ENCODE measurements around the gene CACNA1S.
A peak's percentile ranks its signal among the peaks of the same experiment; 100 is the strongest.

CACNA1S gene

DNA sequence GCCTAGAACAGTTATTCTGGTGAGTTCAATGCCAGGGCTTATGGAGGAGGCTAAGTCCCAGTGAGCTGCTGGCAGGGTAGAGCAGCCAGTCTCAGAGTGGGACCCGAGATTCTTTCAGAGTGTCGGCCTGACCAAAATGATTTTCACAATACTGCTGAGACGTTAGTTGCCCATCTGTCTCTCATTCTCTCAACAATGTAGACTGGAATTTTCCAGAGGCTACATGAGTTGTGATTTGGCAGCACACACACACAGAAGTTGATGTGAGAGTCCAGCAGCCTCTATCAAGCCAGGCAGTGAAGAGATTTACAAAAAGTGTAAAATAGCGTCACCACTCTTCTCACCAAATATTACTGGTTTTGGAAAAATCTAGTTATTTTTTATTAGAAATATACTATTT is 21.7 kb downstream of the CACNA1S start:
- no peak for DNase-seq

GRCh38 chr1:201089596-201089995 is 22.6 kb downstream of the CACNA1S start:
- no peak for DNase-seq

- no peak for DNase-seq
These were observed 23.2 kb downstream of the CACNA1S start for GRCh38 chr1:201088901-201089525.

GRCh38 chr1:201088395-201088794 is 23.8 kb downstream of the CACNA1S start:
- DNase-seq: no peak

- DNase-seq: peak in 1 of 2 donors; percentile 30
These were observed 26.1 kb downstream of the CACNA1S start for GRCh38 chr1:201085902-201086735.

DNA sequence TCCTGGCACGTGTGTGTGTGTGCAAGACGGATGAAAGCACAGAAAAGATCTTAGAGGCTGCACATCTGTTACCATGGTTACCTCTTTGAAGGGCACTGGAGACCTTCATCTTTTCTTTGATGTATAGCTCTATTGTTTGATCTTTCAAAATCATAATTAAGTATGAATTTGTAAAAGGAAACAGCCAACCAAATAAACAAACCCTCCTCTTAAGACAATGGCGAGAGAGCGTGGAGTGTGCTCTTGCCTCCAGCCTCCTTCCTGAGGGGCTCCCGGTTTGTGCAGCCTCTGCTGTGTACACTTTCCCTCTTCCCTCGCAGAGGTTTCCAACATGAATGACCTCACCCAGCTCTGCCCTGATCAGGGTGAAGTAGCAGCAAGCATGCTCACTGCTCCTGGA is 27.9 kb downstream of the CACNA1S start:
- no peak for DNase-seq

DNA sequence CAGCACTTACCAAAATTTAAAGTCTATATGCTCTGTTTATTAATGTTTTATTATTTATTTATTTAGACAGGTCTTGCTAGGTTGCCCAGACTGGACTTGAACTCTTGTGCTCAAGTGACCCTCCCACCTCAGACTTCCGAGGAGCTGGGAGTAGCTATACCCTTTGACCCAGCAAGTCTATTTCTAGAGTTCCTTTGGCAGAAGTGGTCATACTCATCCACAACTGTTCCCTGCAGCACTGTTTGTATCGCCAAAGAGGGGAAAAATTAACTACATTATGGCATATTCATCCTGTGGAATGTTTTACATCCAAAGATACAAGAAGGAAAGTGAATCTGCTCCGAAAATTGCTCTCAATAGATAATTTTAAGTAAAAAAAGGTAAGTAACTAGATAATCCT is 28.5 kb downstream of the CACNA1S start:
- no peak for DNase-seq

DNA sequence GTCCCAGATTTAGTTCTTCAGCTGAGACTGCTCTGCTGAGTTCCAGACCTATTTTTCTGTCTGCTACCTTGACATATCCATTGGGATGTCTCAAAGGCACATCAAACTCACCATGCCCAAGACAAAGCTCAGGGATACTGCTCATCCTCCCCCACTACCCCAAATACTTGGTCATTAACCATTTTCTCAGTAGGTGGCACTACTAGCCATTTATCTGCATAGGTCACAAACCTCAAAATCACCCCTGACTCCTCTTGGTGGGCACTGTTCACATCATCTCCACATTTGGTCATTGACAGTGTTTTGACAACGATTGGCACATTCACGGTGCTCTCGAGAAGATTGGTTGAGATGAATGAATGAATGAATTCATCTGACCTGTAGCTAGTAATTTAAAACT is 32.1 kb downstream of the CACNA1S start:
- no peak for DNase-seq

DNA sequence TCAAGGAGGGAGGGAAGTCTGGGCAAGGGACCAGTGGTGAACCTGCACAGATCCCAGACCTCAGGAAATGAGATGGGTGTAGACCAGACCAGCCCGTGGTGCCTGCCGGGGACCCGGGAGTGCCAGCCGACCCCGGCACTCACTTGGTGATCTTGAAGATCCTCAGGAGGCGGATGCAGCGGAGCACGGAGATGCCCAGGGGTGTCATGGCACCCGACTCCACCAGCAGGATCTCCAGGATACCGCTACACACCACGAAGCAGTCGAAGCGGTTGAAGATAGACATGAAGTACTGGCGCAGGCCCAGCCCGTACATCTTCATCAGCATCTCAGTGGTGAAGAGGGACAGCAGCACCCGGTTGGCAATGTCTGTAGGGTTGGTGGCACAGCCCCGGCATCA is 34.5 kb downstream of the CACNA1S start:
- DNase-seq: no peak

- DNase-seq: no peak
These were observed 35.1 kb downstream of the CACNA1S start for GRCh38 chr1:201077116-201077515.

GRCh38 chr1:201076092-201076491 is 36.1 kb downstream of the CACNA1S start:
- DNase-seq: no peak

- DNase-seq: no peak
These were observed 38.2 kb downstream of the CACNA1S start for GRCh38 chr1:201074018-201074417.

- DNase-seq: no peak
These were observed 39.3 kb downstream of the CACNA1S start for GRCh38 chr1:201072922-201073321.

- DNase-seq: no peak
These were observed 40.1 kb downstream of the CACNA1S start for GRCh38 chr1:201072149-201072548.

- DNase-seq: no peak
These were observed 42.6 kb downstream of the CACNA1S start for GRCh38 chr1:201069636-201070035.

DNA sequence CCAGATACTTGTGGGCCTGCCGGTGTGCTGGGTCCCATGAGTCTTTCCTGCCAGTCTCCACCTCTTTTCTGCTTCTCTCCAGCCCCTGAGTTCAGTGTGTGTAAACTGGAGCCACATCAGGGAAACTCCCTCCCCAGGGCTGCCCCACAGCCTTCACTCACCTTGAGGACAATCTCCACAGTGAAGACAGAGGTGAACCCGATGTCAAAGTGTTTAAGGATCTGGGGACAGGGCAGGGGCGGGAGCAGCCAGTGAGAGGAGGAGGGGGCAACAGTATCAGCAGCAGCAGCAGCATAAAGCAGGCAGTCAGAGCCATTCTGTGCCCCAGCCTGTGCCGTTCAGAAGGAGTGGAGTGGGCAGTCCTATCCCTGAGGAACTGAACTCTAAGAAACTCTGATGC is 43.2 kb downstream of the CACNA1S start:
- no peak for DNase-seq

DNA sequence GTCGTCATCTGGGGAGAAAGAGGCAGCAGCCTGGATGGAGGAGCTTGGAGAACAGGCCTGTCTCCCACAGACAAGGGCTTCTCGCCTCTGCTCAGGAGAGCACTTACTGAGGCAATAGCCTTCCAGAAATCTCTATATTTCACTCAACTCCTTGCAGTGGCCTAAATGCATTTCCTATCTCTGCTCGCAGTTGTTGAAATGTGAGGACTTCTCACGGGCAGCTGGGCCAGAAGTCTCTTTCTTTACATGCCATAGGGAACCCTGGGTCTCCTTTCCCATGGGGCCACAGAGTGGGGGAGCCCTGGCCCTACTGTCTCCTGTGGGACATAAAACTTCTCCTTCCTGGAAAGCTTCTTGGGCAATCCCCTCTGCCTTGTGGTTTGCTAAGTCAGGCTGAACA is 45.2 kb downstream of the CACNA1S start:
- no peak for DNase-seq

DNA sequence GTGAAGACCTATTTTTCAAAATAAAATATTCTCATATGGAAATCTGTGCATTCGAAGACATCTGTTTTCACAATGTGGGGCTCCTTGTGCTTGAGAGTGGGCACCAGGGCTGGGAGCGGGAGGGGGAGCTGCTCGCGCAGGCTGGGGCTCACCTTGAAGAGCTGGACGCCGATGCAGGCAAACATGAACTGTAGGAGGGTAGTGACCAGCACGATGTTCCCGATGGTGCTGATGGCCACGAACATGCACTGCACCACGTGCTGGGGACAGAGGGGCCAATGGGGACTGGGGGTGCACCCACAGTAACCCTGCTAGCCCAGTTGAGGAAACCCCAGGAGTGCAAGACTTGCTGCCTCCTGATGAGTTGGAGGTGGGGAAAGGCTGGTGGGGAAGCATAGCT is 46.5 kb downstream of the CACNA1S start:
- DNase-seq: no peak

GRCh38 chr1:201064806-201065205 is 47.4 kb downstream of the CACNA1S start:
- DNase-seq: peak in 1 of 2 donors; percentile 6

DNA sequence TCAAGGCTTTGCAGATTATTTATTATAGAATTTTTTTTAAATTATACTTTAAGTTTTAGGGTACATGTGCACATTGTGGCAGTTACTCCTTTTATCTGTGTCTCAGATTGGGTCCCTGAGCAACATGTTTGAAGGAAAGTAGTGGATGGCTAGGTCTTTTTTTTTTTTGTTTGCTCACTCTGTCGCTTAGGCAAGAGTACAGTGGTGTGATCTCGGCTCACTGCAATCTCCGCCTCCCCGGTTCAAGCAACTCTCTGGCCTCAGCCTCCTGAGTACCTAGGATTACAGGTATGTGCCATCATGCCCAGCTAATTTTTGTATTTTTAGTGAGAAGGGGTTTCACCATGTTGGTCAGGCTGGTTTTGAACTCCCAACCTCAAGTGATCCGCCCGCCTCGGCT is 49.1 kb downstream of the CACNA1S start:
- no peak for DNase-seq

GRCh38 chr1:201062511-201063091 is 49.6 kb downstream of the CACNA1S start:
- no peak for DNase-seq

GRCh38 chr1:201061886-201062285 is 50.3 kb downstream of the CACNA1S start:
- DNase-seq: no peak

GRCh38 chr1:201061049-201061448 is 51.2 kb downstream of the CACNA1S start:
- DNase-seq: no peak

GRCh38 chr1:201060586-201060985 is 51.6 kb downstream of the CACNA1S start:
- no peak for DNase-seq

Data from hippocampal formation (tissue), 2 donors.